ENCODE measurements around the gene MACROD1.
"Not testable (repeated sequence)": the region's sequence is repeated elsewhere in the genome, so short reads cannot be mapped to it uniquely, and the experiment has no call there.

Gene MACROD1

DNA sequence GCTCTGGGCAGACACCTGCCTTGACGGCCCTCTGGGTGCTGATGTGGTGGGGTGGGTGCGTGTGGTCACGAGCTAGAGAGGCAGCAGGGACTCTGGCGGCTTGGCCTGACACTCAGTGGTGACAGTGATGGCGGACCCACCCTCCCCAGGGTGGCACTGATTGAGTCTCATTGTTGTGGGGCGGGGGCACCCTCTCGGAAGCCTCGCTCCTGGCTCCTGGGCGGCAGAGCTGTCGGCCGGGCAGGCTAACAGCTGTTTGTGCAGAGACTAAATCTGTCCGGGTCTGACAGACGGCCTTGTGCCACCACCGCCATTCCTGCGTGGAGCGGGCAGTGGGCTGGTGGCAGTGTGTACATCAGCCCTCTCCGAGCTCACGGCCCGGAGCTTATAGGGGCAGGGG is 114.6 kb downstream of the MACROD1 start:
- Histone ChIP-seq H3K14ac (ENCODE audit: low read length) (no peak overlapping the region), H3K9me3 (ENCODE audit: insufficient read depth, low read depth, low read length) (no peaks in the 10 kb centered on the region), H3K9ac (ENCODE audit: low read length) (no peak overlapping the region), H4K91ac (ENCODE audit: low read depth, low read length) (no peak overlapping the region), H3K36me3 (ENCODE audit: control insufficient read depth in 1 of 2, insufficient read depth in 2 of 2, low read length in 2 of 2) (no peaks in the 10 kb centered on the region), H2AFZ (ENCODE audit: insufficient read depth, low read length, poor library complexity) (no peak overlapping the region), H2BK5ac (ENCODE audit: low read depth, low read length, poor library complexity) (no peak overlapping the region), H3K4me3 (ENCODE audit: low read depth, low read length) (no peak overlapping the region), H3K27me3 (ENCODE audit: insufficient read depth, low read length) (no peaks in the 10 kb centered on the region), H2BK120ac (ENCODE audit: insufficient read depth, low read length, poor library complexity) (no peak overlapping the region), H4K8ac (ENCODE audit: low read depth, low read length) (no peak overlapping the region), H3K4me1 (ENCODE audit: control insufficient read depth in 1 of 2, insufficient read depth in 2 of 2, low read length in 2 of 2) (peaks cover 0 to 2% of the 10 kb centered on the region in 2 experiments), H3K4me2 (ENCODE audit: low read length) (no peak overlapping the region), H3K23ac (ENCODE audit: low read length) (no peak overlapping the region), H2AK5ac (ENCODE audit: low read length) (no peak overlapping the region), H2BK12ac (ENCODE audit: low read length) (no peak overlapping the region), H3K4ac (ENCODE audit: low read depth, low read length) (no peak overlapping the region), H3K79me2 (ENCODE audit: control insufficient read depth, insufficient read depth, low read length, poor library complexity) (no peaks in the 10 kb centered on the region), H3K27ac (ENCODE audit: low read depth, low read length) (no peak overlapping the region), H3K18ac (ENCODE audit: low read length) (no peak overlapping the region), H3K79me1 (ENCODE audit: low read length) (no peaks in the 10 kb centered on the region), H4K12ac (ENCODE audit: low read depth, low read length) (no peak overlapping the region)
- WGBS (ENCODE audit: extremely low coverage, insufficient coverage, insufficient read length): no CpG with 5 or more reads among the region's 19 CpGs
- no peak for DNase-seq

DNA sequence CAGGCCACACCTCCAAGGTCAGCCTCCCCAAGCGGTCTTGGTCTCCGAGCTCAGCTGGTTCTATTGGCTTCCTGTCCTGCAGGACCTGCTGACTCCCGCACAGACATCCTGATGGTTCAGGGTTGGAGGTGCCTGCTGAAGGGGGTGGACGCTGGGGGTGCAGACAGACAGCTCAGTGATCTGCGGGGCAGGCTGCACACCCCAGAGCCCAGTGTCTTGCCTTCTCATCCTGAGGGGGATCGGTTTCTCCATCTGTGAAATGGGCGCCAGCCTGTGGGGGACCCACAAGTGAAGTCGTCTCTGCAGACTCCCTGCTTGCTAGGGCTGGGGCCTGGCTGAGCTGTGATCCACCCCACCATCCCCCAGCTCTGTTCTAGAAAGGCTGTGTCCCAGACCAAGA is 116.4 kb downstream of the MACROD1 start:
- no peak for DNase-seq
- no peak overlapping the region for H2BK12ac ChIP-seq (ENCODE audit: low read length)
- H4K12ac ChIP-seq (ENCODE audit: low read depth, low read length): no peak overlapping the region
- no peak overlapping the region for H3K14ac ChIP-seq (ENCODE audit: low read length)
- WGBS (ENCODE audit: extremely low coverage, insufficient coverage, insufficient read length): no CpG with 5 or more reads among the region's 8 CpGs
- H3K27ac ChIP-seq (ENCODE audit: low read depth, low read length): no peak overlapping the region
- H4K91ac ChIP-seq (ENCODE audit: low read depth, low read length): no peak overlapping the region
- no peaks in the 10 kb centered on the region for H3K79me1 ChIP-seq (ENCODE audit: low read length)
- no peak overlapping the region for H2BK5ac ChIP-seq (ENCODE audit: low read depth, low read length, poor library complexity)
- no peak overlapping the region for H3K4me2 ChIP-seq (ENCODE audit: low read length)
- no peak overlapping the region for H3K4me3 ChIP-seq (ENCODE audit: low read depth, low read length)
- H3K18ac ChIP-seq (ENCODE audit: low read length): no peak overlapping the region
- H3K4me1 ChIP-seq (ENCODE audit: control insufficient read depth in 1 of 2, insufficient read depth in 2 of 2, low read length in 2 of 2): peaks cover 0 to 2% of the 10 kb centered on the region in 2 experiments
- H3K9me3 ChIP-seq (ENCODE audit: insufficient read depth, low read depth, low read length): no peaks in the 10 kb centered on the region
- H2BK120ac ChIP-seq (ENCODE audit: insufficient read depth, low read length, poor library complexity): no peak overlapping the region
- H3K79me2 ChIP-seq (ENCODE audit: control insufficient read depth, insufficient read depth, low read length, poor library complexity): no peaks in the 10 kb centered on the region
- H3K36me3 ChIP-seq (ENCODE audit: control insufficient read depth in 1 of 2, insufficient read depth in 2 of 2, low read length in 2 of 2): no peaks in the 10 kb centered on the region
- no peak overlapping the region for H3K4ac ChIP-seq (ENCODE audit: low read depth, low read length)
- no peak overlapping the region for H3K23ac ChIP-seq (ENCODE audit: low read length)
- no peak overlapping the region for H2AK5ac ChIP-seq (ENCODE audit: low read length)
- H3K9ac ChIP-seq (ENCODE audit: low read length): no peak overlapping the region
- no peaks in the 10 kb centered on the region for H3K27me3 ChIP-seq (ENCODE audit: insufficient read depth, low read length)
- H2AFZ ChIP-seq (ENCODE audit: insufficient read depth, low read length, poor library complexity): no peak overlapping the region
- no peak overlapping the region for H4K8ac ChIP-seq (ENCODE audit: low read depth, low read length)

DNA sequence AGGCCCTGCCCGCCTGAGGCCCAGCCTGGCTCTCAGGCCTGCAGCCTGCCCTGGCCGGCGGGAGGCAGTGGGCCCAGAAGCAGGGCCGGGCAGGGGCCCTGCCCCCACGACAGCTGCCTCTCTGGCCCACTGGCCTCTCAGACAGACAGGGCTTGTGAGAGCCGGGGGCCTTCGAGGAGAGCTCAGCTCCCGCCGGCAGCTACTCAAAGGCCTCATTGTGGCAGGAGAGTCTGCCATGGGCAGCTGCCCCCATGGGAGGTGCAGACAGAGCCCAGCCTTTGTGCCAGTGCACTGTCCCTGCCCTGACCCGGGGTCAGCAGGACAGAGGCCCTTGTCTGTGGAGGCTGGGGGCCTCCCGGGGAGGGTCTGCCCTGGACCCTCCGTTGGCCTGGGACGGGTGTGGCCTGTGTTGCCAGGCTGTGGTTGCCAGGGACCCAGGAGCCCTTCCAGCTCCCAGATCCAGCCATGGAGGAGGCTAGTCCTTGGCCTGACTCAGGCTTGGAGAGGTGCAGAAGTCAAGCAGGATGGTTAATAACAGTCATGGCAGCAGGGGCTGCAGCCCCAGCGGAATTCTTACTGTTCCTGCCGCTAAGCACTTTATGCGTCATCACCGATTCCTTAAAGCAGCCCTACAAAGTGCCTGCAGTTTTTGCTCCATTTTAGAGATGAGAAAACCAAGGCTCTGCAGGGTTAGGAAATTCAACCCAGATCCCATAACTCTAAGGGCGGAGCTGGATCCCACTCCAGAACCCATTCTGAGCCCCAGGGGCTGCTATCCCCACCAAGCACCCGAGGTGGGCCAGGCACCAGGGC is 117.7 kb downstream of the MACROD1 start:
- no peak overlapping the region for H4K12ac ChIP-seq (ENCODE audit: low read depth, low read length)
- no peak overlapping the region for H3K4ac ChIP-seq (ENCODE audit: low read depth, low read length)
- no peak overlapping the region for H2AFZ ChIP-seq (ENCODE audit: insufficient read depth, low read length, poor library complexity)
- no peak for DNase-seq
- H3K4me1 ChIP-seq (ENCODE audit: control insufficient read depth in 1 of 2, insufficient read depth in 2 of 2, low read length in 2 of 2): no peaks in the 10 kb centered on the region
- H3K9ac ChIP-seq (ENCODE audit: low read length): no peak overlapping the region
- no peak overlapping the region for H3K18ac ChIP-seq (ENCODE audit: low read length)
- H3K4me3 ChIP-seq (ENCODE audit: low read depth, low read length): no peak overlapping the region
- H3K23ac ChIP-seq (ENCODE audit: low read length): no peak overlapping the region
- no peak overlapping the region for H2BK120ac ChIP-seq (ENCODE audit: insufficient read depth, low read length, poor library complexity)
- no peaks in the 10 kb centered on the region for H3K36me3 ChIP-seq (ENCODE audit: control insufficient read depth in 1 of 2, insufficient read depth in 2 of 2, low read length in 2 of 2)
- no CpG with 5 or more reads among the region's 19 CpGs for WGBS (ENCODE audit: extremely low coverage, insufficient coverage, insufficient read length)
- H2BK12ac ChIP-seq (ENCODE audit: low read length): no peak overlapping the region
- no peaks in the 10 kb centered on the region for H3K9me3 ChIP-seq (ENCODE audit: insufficient read depth, low read depth, low read length)
- H3K27ac ChIP-seq (ENCODE audit: low read depth, low read length): no peak overlapping the region
- H2AK5ac ChIP-seq (ENCODE audit: low read length): no peak overlapping the region
- H2BK5ac ChIP-seq (ENCODE audit: low read depth, low read length, poor library complexity): no peak overlapping the region
- no peaks in the 10 kb centered on the region for H3K27me3 ChIP-seq (ENCODE audit: insufficient read depth, low read length)
- H4K91ac ChIP-seq (ENCODE audit: low read depth, low read length): no peak overlapping the region
- H3K4me2 ChIP-seq (ENCODE audit: low read length): no peak overlapping the region
- no peak overlapping the region for H3K14ac ChIP-seq (ENCODE audit: low read length)
- H3K79me2 ChIP-seq (ENCODE audit: control insufficient read depth, insufficient read depth, low read length, poor library complexity): no peaks in the 10 kb centered on the region
- no peaks in the 10 kb centered on the region for H3K79me1 ChIP-seq (ENCODE audit: low read length)
- H4K8ac ChIP-seq (ENCODE audit: low read depth, low read length): no peak overlapping the region

DNA sequence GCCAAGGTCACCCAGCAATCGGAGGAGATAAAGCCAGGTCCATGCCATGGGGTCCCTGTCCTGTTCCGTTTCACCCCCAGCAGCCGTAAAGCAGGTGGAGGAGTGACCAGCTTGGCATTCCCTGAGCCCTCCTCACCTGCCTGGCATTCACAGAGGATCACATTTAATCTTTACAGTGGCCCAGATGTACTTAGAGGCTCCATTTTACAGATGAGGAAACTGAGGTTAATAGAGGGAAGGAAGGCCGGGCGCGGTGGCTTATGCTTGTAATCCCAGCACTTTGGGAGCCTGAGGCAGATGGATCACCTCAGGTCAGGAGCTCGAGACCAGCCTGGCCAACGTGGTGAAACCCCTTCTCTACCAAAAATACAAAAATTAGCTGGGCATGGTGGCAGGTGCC is 118.5 kb downstream of the MACROD1 start:
- not testable (repeated sequence) for H4K91ac ChIP-seq (ENCODE audit: low read depth, low read length); H2BK5ac ChIP-seq (ENCODE audit: low read depth, low read length, poor library complexity); H3K4me3 ChIP-seq (ENCODE audit: low read depth, low read length); H3K27me3 ChIP-seq (ENCODE audit: insufficient read depth, low read length); H3K9ac ChIP-seq (ENCODE audit: low read length); H3K4ac ChIP-seq (ENCODE audit: low read depth, low read length); H3K18ac ChIP-seq (ENCODE audit: low read length); H3K4me2 ChIP-seq (ENCODE audit: low read length); H3K23ac ChIP-seq (ENCODE audit: low read length); H3K79me2 ChIP-seq (ENCODE audit: control insufficient read depth, insufficient read depth, low read length, poor library complexity); H3K79me1 ChIP-seq (ENCODE audit: low read length); H2AFZ ChIP-seq (ENCODE audit: insufficient read depth, low read length, poor library complexity); DNase-seq; H4K8ac ChIP-seq (ENCODE audit: low read depth, low read length); H2AK5ac ChIP-seq (ENCODE audit: low read length); H2BK12ac ChIP-seq (ENCODE audit: low read length); H2BK120ac ChIP-seq (ENCODE audit: insufficient read depth, low read length, poor library complexity); H4K12ac ChIP-seq (ENCODE audit: low read depth, low read length); H3K14ac ChIP-seq (ENCODE audit: low read length); H3K9me3 ChIP-seq (ENCODE audit: insufficient read depth, low read depth, low read length); H3K4me1 ChIP-seq (ENCODE audit: control insufficient read depth in 1 of 2, insufficient read depth in 2 of 2, low read length in 2 of 2); H3K36me3 ChIP-seq (ENCODE audit: control insufficient read depth in 1 of 2, insufficient read depth in 2 of 2, low read length in 2 of 2); H3K27ac ChIP-seq (ENCODE audit: low read depth, low read length)
- WGBS (ENCODE audit: extremely low coverage, insufficient coverage, insufficient read length): no CpG with 5 or more reads among the region's 8 CpGs

Data from trophoblast cell (in vitro differentiated cells and primary cell).